NCI-H2081 (cell line): ENCODE results near the gene SLC15A4.
"Not testable (repeated sequence)": the region's sequence is repeated elsewhere in the genome, so short reads cannot be mapped to it uniquely, and the experiment has no call there.

Experiments
- DNase-seq, 2 experiments: peaks; one replicate each; lab custom pipeline; 2025; lab: John Stamatoyannopoulos, UW

Gene SLC15A4

DNA sequence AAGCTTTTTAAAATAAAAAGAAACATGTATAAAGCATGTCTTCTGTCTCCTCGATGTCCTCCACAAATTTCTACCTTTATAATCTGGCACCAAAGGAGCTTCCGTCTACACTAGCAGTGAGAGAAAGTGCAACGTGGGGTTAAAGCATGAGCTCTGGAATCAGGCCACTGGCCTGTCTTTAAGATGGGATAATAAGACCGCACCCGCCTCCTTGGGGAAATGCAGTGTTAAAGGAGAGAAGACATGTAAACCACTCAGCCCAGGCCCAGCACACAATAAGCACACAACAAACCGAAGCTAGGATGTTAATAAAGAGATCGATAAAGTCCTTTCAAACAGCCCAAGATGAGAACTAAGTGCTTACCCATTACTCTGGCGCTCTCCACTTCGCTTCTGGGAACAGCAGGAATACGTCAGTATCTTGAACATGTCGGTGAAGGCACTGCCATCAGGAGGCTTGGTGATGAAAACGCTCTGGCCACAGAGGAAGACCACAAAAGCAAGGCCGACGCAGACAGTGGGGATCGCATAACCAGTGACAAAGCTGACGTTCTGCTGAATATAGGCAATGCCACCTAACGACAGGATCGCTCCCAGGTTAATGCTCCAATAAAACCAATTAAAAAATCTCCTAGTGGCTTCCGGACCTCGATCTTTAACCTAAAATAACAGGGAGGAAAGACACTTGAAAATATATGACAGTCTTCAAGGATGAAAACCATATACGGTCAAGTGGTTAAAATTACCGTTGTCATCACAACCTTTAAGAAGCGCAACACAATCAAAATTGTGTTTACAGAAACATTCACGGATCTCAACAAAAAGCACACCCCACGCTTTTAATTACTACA lies 9.1 kb downstream of the SLC15A4 start:
- no peak for DNase-seq

DNA sequence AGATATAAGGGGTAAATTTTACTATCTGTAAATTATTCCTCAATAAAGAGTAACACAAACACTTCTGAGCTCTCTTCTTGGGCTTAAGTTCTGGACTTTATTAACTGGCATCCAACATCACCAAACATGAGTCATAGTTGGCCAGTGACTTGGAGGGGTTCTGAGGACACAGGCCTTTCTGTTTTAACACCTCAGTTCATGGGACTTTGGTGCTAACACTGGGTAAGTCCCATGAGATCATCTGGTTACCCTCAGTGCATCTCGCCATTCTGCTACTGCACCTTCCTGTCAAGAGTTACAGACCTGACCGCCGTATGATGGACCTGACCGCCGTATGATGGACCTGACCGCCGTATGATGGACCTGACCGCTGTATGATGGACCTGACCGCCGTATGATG lies 9.9 kb downstream of the SLC15A4 start:
- DNase-seq: no peak

DNA sequence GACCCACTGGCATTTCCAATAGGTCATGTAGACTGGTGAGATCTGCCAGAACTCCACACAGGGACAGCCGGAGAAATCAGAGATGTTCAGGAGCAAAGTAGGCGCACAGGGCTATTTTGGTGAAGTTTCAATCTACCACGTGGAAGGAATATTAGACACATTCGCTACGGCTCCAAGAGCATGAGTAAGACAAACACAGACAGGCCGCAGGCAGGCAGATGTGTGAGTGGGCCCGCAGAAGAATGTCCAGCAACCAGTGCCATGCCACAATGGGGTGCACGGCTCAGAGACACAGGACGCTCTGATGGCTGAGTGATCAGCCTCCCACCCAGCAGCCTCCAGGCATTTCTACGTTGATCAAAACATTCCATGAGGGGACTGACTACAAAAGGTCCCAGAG lies 10.4 kb downstream of the SLC15A4 start:
- no peak for DNase-seq

DNA sequence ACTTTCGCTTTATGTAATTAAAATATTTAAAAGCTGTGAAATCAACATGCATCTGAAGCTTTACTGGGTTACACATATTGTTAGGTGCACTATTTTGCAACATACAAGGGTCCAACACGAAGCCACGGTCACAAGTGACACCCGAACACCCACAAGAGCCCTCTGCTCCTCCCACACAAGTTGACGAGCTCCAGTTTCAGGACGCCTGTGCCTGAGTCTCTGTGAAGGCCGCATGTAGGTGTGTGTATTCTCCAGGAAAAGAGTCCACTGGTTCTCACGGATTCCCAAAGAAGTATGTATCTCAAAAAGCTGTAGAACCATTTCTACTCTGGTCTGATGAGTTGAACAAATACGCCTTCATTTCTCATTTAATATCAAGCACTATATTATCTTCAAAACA lies 12.0 kb downstream of the SLC15A4 start:
- no peak for DNase-seq

DNA sequence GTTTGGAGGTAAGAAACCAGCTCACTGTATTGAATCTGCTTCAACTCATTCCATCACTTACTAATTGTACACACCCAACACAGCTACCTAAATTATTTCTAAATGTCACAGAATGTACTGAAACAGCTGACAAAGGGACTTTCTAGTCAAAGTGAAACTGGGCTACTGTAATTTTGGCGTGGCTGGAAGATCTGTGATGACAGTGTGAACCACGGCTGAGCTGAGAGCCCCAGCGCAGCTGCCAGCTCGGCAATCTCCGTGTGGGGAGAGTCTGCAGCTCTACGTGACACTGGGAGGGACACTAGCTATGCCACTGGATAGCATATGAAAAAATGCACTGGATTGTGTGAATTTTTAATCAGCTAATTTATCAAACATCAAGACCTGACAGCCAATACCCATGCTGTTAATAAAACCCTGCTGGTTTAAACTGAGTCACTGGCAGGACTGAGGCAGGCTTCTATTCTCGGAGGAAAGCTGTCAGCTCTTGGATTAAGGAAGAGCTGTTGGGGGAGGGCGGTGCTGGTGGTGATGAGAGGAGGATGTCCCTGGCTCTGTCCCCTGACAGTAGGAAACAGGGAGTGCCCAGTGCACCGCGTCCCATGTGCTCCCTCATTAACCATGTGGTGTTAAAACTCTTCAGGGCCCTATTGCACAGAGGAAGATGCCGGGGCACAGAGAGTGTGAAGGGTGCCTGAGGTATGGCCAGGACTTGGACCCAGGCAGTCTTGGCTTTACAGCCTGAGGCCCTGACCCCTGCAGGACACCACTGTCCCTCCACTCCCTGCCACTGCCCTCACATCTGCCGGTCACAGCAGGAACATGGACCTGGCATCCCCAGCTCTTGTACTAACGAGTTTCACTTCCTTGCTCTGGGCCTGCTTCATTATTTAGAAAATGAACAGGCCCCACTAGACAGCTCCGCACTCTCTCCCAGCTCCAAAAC lies 13.3 kb downstream of the SLC15A4 start:
- no peak for DNase-seq

DNA sequence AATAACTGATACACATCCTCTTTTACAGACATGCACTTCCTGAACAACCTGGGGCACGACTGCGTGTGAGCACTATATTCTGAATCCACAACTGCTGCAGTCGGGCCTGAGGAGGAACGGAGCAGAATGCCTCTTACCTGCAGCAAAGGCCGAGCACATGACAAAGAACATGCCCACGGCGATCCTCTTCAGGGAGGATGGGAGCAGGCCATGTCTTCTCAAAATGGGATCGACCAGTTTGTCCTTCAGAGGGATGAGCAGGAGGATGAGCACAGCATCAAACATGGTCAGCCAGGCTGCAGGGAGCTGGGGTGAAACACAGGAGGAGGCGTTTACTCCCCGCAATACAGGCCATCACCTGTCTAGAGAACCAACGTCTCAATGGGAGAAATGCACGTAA lies 15.1 kb downstream of the SLC15A4 start:
- DNase-seq: no peak

DNA sequence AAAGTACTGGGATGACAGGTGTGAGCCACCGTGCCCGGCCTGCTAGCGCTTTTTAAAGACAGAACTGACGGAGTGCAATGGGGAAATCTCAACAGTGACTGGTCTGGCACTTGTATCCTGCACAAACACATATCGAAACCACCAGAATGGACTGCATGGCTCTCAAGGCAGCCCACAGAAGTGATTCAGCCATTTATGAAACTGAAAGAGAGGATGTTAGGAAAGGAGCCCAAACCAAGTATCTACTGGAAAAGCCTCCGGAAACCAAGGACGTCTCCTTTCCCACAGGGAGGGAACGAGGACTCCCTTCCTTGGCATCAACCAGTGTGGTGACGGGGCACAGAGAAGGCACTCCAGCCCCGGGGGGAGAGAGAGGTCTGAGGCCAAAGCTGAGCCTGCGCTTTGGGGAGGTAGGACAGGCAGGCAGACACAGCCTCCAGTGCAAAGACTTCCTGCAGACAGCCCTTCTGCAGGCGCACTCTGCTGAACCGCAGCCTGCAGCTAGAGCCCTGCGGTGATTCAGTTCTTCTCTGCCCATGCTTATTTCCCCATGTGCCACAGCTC lies 16.5 kb downstream of the SLC15A4 start:
- DNase-seq: no peak

DNA sequence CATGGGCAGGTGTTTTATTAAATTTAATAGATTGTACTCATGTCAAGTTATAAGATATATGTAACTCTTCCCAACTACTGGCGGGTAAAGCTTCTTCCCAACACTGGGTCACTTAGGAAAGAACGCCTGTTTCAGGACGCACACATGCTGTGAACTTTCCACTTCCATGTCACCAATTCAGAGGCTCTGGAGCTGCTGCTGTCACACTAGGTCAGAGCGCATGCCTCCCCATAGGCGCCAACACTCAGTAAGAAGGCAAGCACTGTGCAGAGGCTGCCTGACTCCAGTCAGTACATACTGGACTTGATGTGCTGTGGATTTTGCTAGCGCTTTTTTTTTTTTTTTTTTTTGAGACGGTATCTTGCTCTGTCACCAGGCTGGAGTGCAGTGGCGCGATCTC lies 17.2 kb downstream of the SLC15A4 start:
- no peak for DNase-seq

DNA sequence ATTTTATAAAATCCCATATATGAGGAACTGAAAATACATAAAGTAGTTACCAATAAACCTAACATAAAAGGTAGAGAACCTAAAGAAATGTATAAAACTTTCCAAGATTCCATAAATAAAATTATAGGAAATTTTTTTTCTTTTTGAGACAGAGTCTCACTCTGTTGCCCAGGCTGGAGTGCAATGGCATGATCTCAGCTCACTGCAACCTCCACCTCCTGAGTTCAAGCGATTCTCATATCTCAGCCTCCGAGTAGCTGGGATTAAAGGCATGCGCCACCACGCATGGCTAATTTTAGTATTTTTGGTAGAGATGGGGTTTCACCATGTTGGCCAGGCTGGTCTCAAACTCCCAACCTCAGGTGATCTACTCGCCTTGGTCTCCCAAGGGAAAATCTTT lies 18.4 kb downstream of the SLC15A4 start:
- DNase-seq: not testable (repeated sequence)

DNA sequence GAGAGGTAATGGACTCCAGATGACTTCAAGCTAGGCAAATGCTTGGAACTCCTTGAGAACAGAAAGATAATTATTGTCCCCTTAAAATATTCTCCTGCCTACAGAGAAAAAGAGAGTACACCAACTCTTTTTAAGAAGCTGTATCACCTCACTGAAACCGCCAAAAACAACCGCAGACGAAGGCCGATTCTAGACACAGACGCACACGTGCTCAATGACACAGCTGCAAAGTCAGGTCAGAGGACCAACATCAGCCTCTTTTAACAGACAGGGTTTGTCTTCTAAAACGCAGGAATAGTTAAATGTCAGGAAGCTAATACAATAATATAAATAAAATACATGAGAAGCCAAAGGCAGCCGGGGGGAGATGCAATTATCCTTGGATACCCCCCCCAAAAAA lies 19.0 kb downstream of the SLC15A4 start:
- no peak for DNase-seq

DNA sequence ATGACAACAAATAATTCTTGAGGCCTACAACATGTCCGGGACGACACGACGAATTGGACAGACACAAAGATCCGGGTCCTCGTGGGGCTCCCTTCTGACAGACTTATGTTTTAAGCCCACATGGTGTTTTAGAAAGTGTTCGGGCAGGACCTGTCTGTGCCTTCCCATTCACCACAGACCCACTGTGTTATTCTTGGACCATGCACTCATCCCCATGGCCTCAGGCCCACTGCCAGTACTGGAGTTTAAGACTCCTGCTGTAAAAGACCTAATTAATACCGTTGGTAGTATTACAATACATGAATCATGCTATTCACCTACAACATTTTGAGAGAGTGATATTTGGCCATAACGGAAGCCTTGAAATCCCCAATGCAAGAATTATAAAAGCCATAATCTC lies 20.0 kb downstream of the SLC15A4 start:
- no peak for DNase-seq

DNA sequence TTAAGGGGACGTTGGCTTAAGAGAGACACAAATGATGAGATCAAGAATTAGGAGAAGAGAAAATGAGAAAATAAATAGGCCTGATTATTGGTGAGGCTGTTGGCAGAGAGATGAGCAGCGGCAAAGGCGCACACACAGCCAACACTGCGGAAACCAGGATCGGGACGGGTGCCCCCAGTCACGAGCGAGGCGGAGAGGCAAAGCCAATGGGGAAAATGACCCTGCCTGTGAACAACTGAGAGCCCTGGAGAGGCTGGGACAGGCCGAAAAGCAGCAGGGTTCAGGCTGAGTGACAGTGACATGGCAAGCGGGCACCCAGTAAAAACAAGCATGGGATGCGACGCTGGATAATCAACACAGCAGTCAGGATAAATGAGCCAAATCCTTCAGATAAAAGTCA lies 21.0 kb downstream of the SLC15A4 start:
- no peak for DNase-seq

DNA sequence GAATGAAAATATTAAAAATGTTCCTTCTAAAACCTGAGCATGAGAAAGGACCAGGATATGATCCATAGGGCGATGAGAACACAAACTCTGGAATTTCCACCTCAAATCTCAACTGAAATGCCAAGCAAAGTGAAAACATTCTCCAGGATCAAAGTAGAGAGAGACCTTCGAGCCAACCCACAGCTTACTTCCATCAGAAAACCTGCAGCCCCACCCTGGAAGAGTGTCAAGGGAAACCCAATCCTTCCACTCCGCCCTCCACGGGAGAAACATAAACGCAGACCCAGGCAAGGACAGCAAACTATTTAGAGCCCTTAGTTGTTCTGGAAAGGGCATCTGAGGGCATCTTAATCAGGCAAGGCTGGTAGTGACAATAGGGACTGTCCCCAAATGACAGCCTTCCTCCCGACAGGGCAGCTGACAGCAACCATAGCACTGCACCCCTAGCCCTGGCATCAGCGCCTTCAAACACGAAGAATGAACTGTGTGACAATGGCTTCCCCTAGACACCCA lies 21.8 kb downstream of the SLC15A4 start:
- no peak for DNase-seq

DNA sequence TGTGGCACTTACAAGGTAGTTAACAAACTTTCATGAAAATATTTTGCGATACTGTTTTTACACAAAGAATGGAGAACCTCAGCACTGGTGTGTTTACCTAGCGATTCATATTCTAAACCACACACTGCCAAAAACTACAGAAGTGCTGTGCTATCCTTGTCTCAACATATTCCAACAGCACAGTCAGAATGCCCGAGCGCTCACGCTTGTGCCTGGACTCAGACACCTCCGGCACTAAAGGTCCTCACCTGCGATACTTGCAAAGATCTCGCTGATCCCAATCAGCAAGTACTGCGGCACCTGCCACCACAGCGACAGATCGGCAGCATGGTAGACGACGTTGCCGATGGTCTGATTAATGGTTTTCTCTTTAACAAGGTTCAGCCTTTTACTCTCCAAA lies 23.2 kb downstream of the SLC15A4 start:
- no peak for DNase-seq

DNA sequence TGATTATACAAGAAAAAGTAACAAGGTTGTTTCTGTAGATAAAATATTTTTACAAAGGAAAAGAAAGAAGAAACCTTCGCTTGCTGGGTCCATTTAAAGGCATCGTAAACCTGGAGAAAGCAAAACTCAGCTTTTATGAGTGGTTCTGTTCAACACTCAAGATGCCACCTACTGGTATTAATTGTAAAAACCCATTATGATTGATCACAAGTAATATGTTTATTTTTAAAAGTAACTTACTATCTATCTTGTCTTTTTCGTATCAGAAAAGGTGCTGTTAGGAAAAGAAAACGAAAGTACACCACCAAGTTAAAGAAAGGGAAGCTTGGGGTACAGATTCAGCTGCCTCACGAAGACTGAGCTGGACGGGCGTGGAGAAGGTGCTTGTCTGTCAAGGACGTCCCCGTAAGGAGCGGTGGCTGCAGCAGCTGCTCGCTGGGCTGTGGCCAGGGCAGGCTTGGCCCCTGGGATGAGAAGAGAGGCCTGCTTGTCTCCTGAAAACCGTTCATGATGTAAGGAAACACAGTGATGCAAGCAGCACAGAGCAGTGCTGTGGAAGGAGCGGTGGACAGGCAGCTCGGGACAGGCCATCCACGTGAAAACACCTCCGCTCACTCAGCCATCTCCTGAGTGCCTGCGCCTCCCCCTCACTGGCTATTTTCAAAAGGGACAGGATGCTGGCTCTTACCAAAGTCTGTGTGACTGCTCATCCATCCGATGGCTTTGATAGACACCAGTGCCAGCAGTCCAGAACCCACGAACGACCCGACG lies 25.0 kb downstream of the SLC15A4 start:
- DNase-seq: no peak

DNA sequence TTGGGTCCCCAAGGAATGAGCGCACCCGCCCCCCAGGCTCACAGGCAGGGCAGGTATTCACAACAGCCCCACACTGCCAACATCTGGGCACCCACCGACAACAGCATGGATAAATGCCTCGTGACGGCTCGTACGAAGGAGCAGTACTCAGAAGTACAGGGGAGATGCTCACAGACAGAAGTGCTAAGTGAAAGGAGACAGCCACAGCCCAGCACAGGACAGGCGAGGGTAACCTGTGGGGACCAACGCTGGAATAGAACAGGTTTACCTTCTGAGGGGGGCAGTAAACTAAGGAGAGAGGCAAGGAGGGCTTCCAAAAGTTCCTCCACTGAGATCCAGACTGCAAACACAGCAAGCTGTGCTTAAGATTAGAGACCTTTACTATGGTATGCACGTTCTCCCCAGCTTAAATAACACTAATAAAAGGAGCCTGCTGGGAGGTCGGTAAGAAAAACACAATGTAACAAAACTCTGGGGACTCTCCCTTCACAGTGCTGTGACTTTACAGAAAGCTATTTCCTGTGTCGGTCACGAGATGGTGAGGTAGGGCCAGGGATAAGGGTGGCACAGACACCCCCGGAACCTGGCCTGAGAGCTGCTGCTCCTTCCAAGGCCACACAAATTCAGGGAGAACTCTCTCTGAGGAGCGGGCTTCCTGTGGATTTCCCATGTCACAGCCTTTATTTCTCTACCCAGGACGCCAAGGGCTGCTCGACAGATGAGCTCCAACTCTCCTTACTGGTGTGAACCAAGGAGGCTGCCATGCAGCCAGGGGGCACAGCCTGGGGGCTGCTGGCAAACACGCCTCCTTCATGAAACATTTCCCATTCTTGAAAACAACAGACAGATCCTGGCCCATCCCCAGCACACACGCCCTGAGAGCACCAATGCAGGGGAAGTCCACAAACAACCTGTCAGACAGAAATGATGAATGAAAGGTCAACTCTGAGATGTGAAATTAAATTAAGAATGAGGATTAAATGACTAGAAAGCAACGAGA lies 26.3 kb downstream of the SLC15A4 start:
- no peak for DNase-seq

DNA sequence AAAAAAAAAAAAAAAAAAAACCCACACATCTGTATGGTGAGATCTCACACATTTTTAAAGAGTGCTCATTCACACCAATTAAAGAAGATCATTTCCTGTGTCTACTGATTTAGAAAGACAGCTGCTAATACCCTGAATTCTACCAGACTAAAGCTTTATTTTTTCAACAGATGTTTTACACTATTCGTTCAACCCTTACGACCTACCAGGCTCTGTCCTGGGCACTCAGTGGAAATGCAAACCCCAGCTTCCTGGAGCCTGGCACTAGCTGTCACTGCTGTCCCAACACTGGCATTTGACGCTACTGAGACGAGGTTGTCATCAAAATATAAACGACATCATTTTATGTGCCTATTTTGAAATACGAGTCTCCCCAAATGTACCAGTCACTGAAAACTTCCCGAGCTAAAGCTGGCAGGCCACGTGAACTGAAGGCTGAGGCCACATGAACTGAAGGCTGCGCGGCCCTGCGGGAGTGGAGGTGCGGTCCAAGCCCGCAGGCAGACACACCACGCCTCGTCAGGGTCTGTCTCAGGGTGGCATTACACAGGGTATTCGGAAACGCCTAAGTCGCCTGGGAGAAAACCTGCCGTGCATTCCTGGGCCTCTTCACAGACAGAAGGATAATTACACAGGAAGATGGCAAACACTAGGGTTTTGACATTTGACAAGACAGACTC lies 27.2 kb downstream of the SLC15A4 start:
- no peak for DNase-seq

DNA sequence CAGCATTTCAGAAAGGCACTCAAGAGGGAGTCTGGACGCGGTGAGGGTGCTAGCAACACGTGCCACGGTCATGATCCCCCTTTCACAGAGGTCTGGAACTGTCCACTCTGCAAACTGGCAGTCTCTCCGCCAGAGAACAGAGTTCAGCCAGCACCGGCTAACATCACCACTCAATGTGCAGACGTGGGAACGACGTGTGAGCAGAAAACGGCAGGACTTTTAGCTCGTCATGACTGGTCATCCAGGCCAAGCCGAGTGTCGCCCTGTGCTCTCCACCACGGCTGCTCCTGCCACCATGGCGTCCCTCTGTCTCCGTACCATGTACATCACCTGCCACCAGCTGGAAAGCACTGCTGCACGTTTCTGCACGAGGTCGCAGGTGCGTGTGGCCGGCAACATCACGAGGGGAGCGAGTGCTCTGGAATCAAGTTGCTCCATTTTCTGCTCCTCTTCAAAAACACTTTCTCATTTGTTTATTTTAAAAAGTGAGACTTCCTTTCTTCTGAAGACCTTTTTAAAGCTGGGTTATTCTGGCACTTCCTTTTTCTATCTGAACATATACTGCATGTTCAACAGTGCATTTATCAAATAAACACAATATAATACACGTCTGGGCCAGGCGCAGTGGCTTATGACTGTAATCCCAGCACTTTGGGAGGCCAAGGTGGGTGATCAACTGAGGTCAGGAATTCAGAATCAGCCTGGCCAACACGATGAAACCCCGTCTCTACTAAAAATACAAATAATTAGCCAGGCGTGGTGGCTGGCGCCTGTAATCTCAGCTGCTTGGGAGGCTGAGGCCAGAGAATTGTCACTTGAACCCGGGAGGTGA lies 28.0 kb downstream of the SLC15A4 start:
- no peak for DNase-seq
